Limb (tissue), 2 donors: ENCODE measurements around the gene CAPS.
"Not testable (repeated sequence)": the region's sequence is repeated elsewhere in the genome, so short reads cannot be mapped to it uniquely, and the experiment has no call there.

Source experiments
- DNase-seq, 2 donors: peaks; one replicate each; pipeline ENCODE4 v3.0.0-alpha.2; 2016; ENCODE audit errors: extremely low spot score in 2 of 2

The CAPS gene

DNA sequence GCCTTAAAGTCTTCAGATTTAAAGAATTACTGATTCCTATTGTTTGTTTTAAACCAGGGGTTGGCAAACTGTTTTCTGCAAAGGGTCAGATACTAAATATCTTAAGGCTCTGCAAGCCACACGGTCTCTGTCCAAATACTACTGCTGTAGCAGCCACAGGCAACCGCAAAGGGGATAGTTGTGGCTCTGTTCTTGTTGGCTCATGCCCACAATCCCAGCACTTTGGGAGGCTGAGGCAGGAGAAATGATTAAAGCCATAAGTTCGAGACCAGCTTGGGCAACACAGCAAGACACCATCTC is 41.5 kb downstream of the CAPS start:
- DNase-seq, result no peak

DNA sequence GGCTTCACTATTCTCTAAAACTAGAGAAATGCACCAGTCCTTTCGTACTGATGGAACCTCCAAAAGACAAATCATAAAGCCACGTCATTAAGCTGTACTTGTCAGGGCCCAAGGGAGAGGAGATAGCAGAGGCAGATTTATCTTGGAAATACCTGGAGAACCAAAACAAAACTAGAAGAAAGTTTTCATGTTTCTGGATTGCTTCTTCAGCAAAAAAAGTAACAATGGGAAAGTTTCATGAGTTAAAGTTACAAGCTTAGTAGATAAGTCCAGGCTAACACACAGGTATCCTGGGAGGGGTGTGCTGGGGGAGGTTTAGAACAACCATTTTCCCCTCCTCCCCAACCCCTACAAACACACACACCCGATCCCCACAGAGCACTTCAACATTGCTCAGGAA is 42.3 kb downstream of the CAPS start:
- DNase-seq, result no peak

DNA sequence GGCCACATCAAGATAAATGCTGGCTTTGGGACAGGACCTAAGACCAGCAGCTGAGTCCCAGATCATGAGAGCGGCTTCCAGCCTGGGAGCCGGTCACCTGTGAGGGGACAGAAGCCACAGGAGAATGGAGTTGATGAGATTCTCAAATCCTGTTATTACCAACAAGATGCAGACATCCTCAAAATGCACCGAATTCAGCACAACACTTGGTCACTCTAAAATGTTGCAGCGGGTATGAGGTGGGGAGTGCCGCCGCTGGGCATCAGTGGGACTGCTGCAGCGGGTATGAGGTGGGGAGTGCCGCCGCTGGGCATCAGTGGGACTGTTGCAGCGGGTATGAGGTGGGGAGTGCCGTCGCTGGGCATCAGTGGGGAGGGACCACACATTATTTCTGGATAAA is 42.7 kb downstream of the CAPS start:
- no peak for DNase-seq

DNA sequence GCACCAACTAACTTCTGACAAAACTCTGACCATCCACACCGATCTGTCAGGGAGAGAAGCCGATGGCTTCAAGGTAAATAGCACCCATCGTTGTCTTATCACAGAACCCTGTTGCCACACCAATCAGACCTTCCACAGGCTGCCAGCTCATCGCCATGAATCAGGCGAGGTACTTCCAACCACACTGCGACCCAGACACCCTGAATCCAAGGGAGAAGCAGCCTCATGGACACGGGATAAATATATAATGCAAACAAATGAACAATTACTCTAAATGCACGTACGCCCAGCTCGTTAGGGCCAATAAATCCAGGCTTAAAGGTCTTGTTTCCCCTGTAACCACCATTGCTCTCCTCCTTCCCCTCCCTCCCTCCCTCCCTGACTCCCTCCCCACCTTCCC is 43.1 kb downstream of the CAPS start:
- DNase-seq, result no peak

DNA sequence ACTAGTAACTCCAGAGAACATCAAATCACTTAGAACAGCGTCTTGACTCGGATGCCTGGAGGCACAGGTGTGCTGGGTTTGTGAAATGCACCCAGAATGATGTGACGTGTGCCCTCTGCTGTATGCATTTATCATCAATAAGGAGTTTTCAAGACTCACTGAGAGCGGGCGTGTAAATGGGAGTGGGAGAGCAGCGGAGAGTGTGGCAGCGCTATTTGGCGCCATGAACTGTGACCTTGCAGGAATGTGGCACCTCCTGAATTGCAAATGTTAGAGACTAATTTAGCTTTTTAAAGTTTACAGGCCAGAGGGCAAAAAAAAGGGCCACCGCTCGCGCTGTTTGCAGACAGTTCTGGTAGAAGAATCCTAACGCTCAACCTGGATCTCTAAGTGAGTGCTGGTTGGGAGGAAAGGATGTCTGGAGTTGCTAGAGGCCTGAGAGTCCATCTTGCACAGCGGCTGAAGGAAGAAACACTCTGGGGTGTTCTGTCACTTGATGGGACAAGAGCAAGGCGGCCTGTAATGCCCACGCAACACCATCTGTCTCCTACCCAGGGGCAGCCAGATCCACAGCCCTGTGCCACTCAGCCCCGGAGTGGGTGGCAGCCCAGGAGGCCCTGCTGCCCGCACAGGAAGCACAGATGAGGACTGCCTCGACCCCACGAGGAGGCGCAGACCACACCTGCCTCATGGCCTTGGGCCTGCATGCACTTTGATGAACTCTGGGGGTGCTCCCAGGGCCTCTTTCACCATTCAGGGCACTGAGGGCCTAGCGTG is 44.2 kb downstream of the CAPS start:
- no peak for DNase-seq

DNA sequence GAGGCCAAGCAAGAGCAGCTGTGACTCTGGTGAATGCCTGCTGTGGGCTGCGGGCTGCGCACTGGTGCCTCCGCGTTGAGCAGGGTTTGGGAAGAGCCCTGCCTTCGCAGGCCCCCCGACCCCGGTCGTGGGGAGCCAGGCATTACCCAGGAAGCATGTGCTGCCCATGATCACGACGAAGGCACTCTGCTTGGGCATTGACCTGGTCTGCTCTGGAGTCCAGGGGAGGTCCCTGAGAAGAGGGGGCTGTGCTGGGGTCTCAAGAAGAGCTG is 44.7 kb downstream of the CAPS start:
- DNase-seq, result no peak

DNA sequence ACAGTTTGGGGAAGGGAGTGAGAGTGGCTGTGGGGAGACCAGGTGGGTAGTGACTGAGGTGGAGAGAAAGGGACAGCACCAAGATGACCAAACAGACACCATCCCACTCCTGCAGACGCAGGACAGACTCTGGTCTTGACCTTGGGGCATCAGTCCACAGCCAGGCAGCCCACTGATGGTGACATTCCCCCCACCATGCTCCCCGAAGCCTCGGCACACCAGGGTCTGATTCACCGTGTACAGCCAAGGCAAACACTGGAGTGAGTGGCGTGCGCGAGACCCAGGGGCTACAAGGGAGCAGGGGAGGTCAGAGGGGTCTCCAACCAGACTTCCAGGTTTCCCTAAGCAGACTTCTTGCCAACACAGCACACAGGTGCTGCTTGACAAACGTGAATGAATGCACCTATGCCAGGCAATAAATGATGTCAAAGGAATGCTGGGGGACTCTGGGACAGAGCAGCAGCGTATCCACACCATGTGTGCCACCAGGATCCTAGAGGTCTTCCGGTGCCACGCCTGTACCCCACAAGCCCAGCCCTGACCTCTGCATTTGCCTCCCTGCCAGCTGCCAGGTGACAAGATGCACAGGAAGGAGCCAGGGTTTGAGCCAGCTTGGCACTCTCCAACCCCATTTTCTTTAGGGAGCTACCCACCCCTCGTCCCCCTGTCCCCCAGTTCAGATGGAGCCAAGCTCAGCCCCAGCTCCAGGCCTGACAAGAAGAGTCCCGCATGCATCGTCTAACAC is 45.4 kb downstream of the CAPS start:
- no peak for DNase-seq

DNA sequence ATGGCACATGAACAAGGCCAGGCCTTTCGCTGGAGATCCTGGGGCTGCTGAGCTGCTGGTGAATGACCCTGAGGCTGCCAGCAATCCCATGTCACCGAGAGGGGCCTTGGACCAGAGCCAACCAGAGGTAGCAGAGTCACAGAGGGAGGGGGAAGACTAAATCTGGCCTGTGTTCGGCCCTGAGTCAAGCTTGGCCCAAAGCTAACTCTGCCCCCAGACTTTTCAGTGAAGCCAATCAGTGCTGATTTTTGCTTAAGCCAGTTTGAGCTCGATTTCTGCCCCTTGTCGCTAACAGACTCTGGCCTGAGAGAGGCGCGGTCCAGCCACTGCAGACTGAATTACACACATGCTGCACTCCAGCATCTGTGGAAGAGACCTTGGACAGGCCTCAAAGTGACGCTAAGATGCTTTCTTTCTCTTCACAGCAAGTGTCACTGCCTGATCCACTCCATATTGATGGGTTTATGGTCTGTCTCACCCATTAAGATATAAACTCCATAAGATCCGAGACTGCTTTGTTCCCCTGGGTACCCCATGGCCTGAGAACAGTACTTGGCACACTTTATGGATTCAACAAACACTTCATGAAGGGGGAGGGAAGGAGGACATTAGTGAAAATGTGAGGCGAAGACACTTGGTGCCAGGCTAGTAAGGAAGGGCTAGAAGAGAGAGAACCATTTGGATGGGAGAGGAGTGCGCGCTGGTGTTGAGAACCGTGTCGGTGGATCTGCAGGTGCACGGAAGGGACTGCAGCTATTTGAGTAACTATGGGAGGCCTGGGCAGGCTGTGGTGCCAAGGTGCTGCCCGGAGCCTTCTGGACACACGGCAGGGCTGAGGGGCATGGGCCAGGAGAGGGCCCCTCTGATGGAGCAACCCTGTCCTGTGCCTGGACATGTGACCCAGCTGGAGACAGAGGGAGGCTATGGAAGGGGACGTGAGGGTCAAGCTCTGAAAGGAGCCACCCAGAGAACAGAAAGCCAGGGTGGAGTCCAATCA is 46.2 kb downstream of the CAPS start:
- DNase-seq, result no peak

DNA sequence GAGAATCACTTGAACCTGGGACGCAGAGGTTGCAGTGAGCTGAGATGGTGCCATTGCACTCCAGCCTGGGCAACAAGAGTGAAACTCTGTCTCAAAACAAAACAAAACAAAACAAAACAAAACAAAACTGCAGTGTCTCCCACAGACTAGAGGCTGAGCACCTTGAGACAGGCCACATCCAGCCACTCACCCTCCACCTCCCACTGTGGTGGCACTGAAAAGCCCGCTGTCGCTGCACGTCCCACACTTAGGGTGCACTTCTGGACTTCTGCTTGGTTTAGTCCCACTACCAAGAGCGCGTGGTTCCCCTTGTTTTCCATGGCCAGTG is 47.6 kb downstream of the CAPS start:
- not testable (repeated sequence) for DNase-seq

DNA sequence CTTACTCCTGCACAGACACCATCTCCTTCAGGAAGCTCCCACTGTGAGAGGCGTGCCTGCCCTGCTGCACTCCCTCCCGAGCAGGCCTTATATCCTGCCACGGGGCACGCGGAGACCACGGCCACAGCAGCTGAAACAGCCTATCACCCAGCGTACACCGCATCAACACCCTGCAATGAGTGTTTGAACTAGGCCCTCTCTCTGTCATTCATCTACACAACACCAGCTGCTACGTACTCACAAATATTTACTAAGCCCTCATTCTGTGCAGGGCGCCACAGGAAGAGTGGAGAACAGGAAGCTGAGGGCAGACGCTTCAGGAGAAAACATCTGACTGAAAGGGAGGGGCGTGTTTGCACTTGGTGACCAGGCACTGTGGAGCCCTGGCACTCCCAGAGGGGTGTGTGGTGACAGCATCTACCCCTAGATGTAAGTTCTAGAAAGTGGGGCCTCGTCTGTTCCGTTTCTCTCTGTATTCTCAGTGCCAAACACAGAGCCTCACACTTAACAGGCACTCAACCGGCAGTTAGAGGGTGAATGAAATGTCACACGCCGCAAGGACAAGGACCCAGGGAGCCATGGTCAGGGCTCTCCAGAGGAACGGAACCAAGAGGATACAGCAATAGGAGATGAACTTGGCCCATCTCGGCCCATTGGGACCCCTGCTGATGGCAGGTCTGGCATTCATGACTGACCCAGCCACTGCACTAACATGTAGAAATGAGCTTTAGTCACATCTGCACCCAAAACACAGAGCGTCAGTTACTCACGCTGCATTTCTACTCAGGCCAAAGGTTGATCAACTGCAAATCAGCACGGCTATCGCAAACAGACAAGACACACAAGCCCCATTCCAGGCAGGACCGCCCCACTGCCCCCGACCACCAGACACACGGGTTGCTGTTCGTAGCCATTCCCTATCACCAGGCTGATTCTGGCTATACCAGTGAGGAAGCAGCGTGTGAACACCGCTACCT is 48.2 kb downstream of the CAPS start:
- DNase-seq, result no peak

DNA sequence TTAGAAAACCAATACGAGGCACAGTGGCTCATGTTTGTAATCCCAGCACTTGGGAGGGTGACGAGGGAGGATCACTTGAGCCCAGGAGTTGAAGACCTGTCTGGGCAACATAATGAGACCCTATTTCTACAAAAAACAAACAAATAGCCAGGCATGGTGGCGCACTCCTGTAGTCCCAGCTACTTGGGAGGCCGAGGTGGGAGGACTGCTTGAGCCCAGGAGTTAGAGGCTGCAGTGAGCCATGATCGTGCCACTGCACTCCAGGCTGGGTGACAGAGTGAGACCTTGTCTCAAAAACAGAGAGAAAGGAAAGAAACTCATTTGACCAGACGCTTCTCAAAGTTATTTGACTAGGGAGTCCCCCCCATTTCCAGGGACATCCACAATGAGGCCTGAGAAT is 49.2 kb downstream of the CAPS start:
- not testable (repeated sequence) for DNase-seq

DNA sequence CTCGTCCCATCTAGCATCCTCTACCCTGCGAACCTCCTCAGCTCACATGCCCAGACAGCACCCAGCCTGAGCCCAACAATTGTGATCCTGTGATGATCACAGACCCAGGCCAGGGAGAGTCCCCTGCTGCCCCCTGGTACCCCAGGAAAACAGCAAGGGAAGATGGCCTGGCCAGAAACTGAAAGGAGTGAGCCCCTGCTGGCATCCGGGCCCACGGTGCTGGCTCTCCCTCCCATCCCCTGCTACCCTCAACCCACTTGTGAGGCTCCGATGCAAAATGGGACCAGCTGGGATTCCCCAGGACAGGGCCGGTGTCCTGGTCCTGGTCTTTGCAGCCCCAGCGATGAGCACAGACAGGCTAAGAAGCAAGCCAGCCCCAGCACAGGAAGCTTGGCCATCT is 49.8 kb downstream of the CAPS start:
- no peak for DNase-seq

DNA sequence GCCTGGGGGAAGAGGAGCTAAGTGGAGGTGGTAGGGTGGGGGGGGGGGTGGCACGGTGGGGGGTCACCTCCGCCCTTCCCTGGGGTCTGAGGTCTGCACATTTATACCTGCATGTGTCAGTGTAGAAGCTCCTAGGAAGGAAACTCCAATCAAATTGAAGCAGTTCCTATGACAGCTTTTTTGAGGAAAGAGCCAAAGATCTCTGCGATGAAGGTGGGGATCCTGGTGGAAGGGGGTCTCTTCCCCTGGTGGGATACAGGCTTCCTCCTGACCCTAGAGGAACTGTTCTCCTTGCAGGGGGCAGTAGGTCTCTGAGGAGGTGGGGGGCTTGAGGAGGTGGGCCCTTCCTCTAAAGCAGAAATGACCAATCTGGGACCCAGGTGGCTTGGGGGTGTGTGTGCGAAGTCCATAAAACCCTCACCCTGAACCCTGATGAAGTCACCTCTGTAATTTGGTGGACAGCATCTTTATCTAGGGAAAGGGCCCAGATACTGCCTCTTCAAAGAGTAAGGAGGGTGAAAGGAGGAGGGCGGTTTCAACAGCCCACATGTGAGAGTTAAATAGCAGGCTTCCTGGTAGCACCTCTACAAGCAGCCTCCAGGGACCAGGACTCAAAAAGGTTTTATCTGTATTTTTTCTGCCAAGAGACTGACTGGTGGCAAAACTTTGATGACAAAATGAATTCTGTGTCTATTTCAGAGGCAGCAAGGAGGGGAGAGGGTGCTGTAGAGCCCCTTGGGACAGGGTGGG is 50.9 kb downstream of the CAPS start:
- no peak for DNase-seq
